Glutamatergic neuron (in vitro differentiated cells): ENCODE measurements around the gene ALPK3. TPM values are rescaled to one million over a fixed set of nuclear protein-coding genes. Genes with fewer than 3 reads are reported as not detected.

Experiments
- DNase-seq: peaks from one replicate; pipeline ENCODE4 v3.0.0; 2022
- H3K27ac Mint-ChIP-seq: one replicate; pipeline ENCODE4 v1.8.0; 2020; ENCODE audit warnings: mild to moderate bottlenecking, mixed read lengths, inconsistent platforms; ENCODE audit not compliant: unreplicated experiment
- H3K27me3 Mint-ChIP-seq: one replicate; pipeline ENCODE4 v1.8.0; 2020; ENCODE audit warnings: mild to moderate bottlenecking, moderate library complexity, mixed read lengths, inconsistent platforms; ENCODE audit not compliant: unreplicated experiment
- H3K36me3 Mint-ChIP-seq: one replicate; pipeline ENCODE4 v1.8.0; 2020; ENCODE audit warnings: mild to moderate bottlenecking, mixed read lengths, inconsistent platforms; ENCODE audit not compliant: unreplicated experiment
- H3K4me1 Mint-ChIP-seq: one replicate; pipeline ENCODE4 v1.8.0; 2020; ENCODE audit warnings: mild to moderate bottlenecking, low read depth, mixed read lengths, inconsistent platforms; ENCODE audit not compliant: unreplicated experiment
- H3K4me3 Mint-ChIP-seq: one replicate; pipeline ENCODE4 v1.8.0; 2020; ENCODE audit warnings: mild to moderate bottlenecking, mixed read lengths, inconsistent platforms; ENCODE audit not compliant: unreplicated experiment
- H3K9me3 Mint-ChIP-seq: one replicate; pipeline ENCODE4 v1.8.0; 2020; ENCODE audit warnings: mild to moderate bottlenecking, moderate library complexity, mixed read lengths, inconsistent platforms; ENCODE audit not compliant: unreplicated experiment
- total RNA-seq: library from RNA; stranded (reverse); fragmentation: NEBNext Ultra II Directional; extraction: Animal tissue kit (Norgen Biotek cat#: 25700); gene quantifications from one replicate; pipeline ENCODE4 v1.2.1, GENCODE V29; 2021; ENCODE audit not compliant: unreplicated experiment
- TF ChIP-seq, protein P1 (sequence below): fragments of 200-600 bp; sonication (generic); IDR thresholded peaks from one replicate; pipeline ENCODE4 v1.5.0; 2021; ENCODE audit not compliant: partially characterized antibody, unreplicated experiment

Gene ALPK3
- total RNA-seq, 1 donor from 2014 or later: 6.8 TPM

DNA sequence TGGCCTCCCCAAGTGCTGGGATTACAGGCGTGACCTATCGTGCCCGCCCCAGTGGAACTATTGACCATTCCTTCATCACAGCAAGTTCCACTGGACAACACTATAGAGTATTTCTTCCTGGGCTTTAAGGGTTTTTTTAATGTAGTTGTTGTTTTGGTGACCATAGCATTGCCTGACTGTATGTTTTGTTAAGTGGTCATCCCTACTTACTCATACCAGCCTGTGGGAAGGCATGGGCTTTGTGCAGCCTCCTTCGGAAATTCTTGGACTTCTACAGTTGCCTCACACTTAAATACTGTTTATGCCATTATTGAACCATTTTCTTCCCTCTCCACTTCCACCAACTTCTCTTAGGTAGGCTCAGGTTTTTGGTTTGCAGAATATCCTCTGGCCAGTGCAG is 19.9 kb upstream of the ALPK3 start:
- no peak overlapping the region for H3K27ac Mint-ChIP-seq
- TF ChIP-seq, protein P1, sequence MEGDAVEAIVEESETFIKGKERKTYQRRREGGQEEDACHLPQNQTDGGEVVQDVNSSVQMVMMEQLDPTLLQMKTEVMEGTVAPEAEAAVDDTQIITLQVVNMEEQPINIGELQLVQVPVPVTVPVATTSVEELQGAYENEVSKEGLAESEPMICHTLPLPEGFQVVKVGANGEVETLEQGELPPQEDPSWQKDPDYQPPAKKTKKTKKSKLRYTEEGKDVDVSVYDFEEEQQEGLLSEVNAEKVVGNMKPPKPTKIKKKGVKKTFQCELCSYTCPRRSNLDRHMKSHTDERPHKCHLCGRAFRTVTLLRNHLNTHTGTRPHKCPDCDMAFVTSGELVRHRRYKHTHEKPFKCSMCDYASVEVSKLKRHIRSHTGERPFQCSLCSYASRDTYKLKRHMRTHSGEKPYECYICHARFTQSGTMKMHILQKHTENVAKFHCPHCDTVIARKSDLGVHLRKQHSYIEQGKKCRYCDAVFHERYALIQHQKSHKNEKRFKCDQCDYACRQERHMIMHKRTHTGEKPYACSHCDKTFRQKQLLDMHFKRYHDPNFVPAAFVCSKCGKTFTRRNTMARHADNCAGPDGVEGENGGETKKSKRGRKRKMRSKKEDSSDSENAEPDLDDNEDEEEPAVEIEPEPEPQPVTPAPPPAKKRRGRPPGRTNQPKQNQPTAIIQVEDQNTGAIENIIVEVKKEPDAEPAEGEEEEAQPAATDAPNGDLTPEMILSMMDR: no peak
- no peak overlapping the region for H3K4me3 Mint-ChIP-seq
- no peak for DNase-seq
- no peaks in the 10 kb centered on the region for H3K9me3 Mint-ChIP-seq
- peaks cover 2% of the 10 kb centered on the region for H3K27me3 Mint-ChIP-seq
- H3K4me1 Mint-ChIP-seq: no peaks in the 10 kb centered on the region
- H3K36me3 Mint-ChIP-seq: no peaks in the 10 kb centered on the region

- Mint-ChIP-seq H3K27me3 (peaks cover 2% of the 10 kb centered on the region), H3K27ac (no peak overlapping the region), H3K4me3 (no peak overlapping the region), H3K36me3 (no peaks in the 10 kb centered on the region), H3K4me1 (no peaks in the 10 kb centered on the region), H3K9me3 (no peaks in the 10 kb centered on the region)
- no peak for DNase-seq
- TF ChIP-seq, protein P1: no peak
Measured at GRCh38 chr15:84797801-84798200, 19.4 kb upstream of the ALPK3 start.

GRCh38 chr15:84798436-84798946 is 18.7 kb upstream of the ALPK3 start:
- Mint-ChIP-seq H3K27me3 (peaks cover 2% of the 10 kb centered on the region), H3K36me3 (no peaks in the 10 kb centered on the region), H3K27ac (no peak overlapping the region)

DNA sequence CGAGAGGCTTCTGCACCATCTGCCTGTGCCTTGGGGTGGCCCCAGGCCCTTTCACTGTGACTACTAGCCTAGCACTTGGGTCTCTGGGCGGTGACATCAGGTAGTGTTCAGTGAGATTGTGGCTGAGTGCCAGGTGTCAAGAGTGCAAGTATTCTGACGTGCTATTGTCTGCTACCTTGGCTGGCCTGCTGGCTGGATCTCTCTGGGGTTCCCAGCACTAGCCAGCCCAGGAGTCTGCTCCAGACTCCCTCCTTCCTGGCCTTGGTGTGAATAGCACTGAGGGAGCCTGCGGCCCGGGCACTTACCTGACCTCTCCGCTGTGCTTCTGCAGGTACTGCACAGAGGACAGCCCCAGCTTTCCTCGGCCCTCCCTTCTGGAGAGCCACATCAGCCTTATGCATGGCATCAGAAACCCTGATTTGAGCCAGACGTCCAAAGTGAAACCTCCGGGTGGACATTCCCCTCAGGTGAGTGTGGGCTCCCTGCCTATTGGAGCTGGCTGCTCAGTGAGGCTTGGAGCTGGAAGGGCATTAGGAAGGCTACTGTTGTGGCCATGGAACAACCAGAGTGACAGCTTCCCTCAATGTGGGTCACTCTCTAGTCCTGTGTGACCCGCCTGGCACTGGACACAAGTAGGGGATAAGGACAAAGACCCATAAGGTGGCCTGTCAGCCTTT is 17.5 kb upstream of the ALPK3 start:
- Mint-ChIP-seq H3K27me3 (peaks cover 4% of the 10 kb centered on the region), H3K4me1 (no peaks in the 10 kb centered on the region), H3K4me3 (no peak overlapping the region), H3K36me3 (no peaks in the 10 kb centered on the region), H3K27ac (no peak overlapping the region), H3K9me3 (no peaks in the 10 kb centered on the region)
- DNase-seq: no peak
- TF ChIP-seq, protein P1: no peak

More at GRCh38 chr15:84798436-84798946, 18.7 kb upstream of the ALPK3 start:
- H3K9me3 Mint-ChIP-seq: no peaks in the 10 kb centered on the region
- H3K4me1 Mint-ChIP-seq: no peaks in the 10 kb centered on the region
- H3K4me3 Mint-ChIP-seq: no peak overlapping the region
- no peak for DNase-seq
- TF ChIP-seq, protein P1: no peak

GRCh38 chr15:84800365-84800806 is 16.8 kb upstream of the ALPK3 start:
- no peak for DNase-seq
- no peak overlapping the region for H3K27ac Mint-ChIP-seq
- TF ChIP-seq, protein P1: no peak
- H3K9me3 Mint-ChIP-seq: no peaks in the 10 kb centered on the region
- no peaks in the 10 kb centered on the region for H3K4me1 Mint-ChIP-seq
- H3K36me3 Mint-ChIP-seq: no peaks in the 10 kb centered on the region
- peaks cover 4% of the 10 kb centered on the region for H3K27me3 Mint-ChIP-seq
- H3K4me3 Mint-ChIP-seq: no peak overlapping the region
